ENCODE results near the gene NQO2.

DNA sequence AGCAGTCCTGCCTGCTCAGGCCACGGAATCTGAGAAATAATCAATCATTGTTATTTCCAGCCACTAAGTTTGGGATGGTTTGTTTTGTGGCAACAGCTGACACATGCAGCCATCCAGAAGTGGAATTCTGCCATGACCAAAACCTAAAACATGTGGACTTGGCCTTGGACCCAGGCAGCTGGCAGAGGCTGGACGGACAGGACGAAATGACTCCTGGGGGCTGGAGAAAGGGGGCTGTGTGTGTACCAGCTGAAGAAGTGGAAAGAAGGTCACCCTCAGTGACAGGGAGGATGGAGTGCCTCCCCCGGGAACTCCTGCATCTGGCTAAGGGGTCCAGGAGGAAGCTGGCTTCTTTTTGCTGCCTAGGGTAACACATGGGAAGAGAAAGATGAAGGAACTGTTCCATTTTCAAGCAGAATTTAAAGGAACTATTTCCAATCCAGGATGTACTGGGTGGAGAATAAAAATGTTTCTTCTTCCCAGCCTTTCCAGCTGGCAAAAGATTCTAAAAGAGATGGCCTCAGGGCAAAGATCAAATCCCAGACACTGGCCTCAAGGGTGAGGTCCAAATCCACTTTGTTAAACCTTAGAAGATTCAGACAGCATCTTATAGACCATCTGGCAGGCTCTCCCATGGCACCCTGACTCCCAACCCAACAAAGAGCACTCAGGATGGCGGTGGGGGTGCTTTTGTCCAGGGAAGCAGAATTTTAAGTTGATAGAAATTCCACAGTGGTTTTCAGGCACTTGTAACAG, 42.6 kb upstream of the NQO2 start:
- TF ChIP-seq, protein P1, sequence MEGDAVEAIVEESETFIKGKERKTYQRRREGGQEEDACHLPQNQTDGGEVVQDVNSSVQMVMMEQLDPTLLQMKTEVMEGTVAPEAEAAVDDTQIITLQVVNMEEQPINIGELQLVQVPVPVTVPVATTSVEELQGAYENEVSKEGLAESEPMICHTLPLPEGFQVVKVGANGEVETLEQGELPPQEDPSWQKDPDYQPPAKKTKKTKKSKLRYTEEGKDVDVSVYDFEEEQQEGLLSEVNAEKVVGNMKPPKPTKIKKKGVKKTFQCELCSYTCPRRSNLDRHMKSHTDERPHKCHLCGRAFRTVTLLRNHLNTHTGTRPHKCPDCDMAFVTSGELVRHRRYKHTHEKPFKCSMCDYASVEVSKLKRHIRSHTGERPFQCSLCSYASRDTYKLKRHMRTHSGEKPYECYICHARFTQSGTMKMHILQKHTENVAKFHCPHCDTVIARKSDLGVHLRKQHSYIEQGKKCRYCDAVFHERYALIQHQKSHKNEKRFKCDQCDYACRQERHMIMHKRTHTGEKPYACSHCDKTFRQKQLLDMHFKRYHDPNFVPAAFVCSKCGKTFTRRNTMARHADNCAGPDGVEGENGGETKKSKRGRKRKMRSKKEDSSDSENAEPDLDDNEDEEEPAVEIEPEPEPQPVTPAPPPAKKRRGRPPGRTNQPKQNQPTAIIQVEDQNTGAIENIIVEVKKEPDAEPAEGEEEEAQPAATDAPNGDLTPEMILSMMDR (IDR thresholded peaks at IDR 0.05) = no peak
- TF ChIP-seq POLR2A (IDR thresholded peaks at IDR 0.05) = no peak

Data from testis (tissue), 2 donors.